Osteocyte (in vitro differentiated cells): ENCODE results near the gene LRP1B. TPM values are rescaled to one million over a fixed set of nuclear protein-coding genes. Genes with fewer than 3 reads are reported as not detected.

Experiments
- DNase-seq: peaks from one replicate; pipeline ENCODE4 v3.0.0; 2021; ENCODE audit warnings: mixed read lengths; ENCODE audit not compliant: unreplicated experiment; ENCODE audit errors: extremely low spot score
- H3K27ac Mint-ChIP-seq: one replicate; pipeline ENCODE4 v1.8.0; 2021; ENCODE audit warnings: mild to moderate bottlenecking, mixed read lengths; ENCODE audit not compliant: unreplicated experiment
- H3K27me3 Mint-ChIP-seq: one replicate; pipeline ENCODE4 v1.8.0; 2021; ENCODE audit warnings: mixed read lengths; ENCODE audit not compliant: unreplicated experiment
- H3K36me3 Mint-ChIP-seq: one replicate; pipeline ENCODE4 v1.8.0; 2021; ENCODE audit warnings: mixed read lengths; ENCODE audit not compliant: unreplicated experiment
- H3K4me1 Mint-ChIP-seq: one replicate; pipeline ENCODE4 v1.8.0; 2021; ENCODE audit warnings: mixed read lengths; ENCODE audit not compliant: unreplicated experiment
- H3K4me3 Mint-ChIP-seq: one replicate; pipeline ENCODE4 v1.8.0; 2021; ENCODE audit warnings: mild to moderate bottlenecking, moderate library complexity, mixed read lengths; ENCODE audit not compliant: unreplicated experiment
- H3K9me3 Mint-ChIP-seq: one replicate; pipeline ENCODE4 v1.8.0; 2021; ENCODE audit warnings: mixed read lengths; ENCODE audit not compliant: unreplicated experiment
- CTCF ChIP-seq: fragments of 200-600 bp; sonication (generic); IDR thresholded peaks from 2 replicates; pipeline ENCODE4 v1.5.0; 2021; ENCODE audit warnings: antibody characterized with exemption, mild to moderate bottlenecking, moderate library complexity
- total RNA-seq: library from RNA; stranded (reverse); gene quantifications from 2 replicates; pipeline ENCODE4 v1.2.1, GENCODE V29; 2021

The LRP1B gene
- total RNA-seq, 1 donor from 2014 or later = 3.6 TPM

GRCh38 chr2:141582213-141582612 is 548.6 kb downstream of the LRP1B start:
- H3K4me3 Mint-ChIP-seq = no peak overlapping the region
- no peaks in the 10 kb centered on the region for H3K9me3 Mint-ChIP-seq
- H3K4me1 Mint-ChIP-seq = no peaks in the 10 kb centered on the region
- no peak overlapping the region for H3K27ac Mint-ChIP-seq
- TF ChIP-seq CTCF = no peak
- no peaks in the 10 kb centered on the region for H3K36me3 Mint-ChIP-seq
- H3K27me3 Mint-ChIP-seq = no peaks in the 10 kb centered on the region
- no peak for DNase-seq

- TF ChIP-seq CTCF = no peak
- Mint-ChIP-seq H3K27ac (no peak overlapping the region), H3K4me1 (no peaks in the 10 kb centered on the region), H3K9me3 (peaks cover 7% of the 10 kb centered on the region), H3K27me3 (no peaks in the 10 kb centered on the region), H3K36me3 (no peaks in the 10 kb centered on the region), H3K4me3 (no peak overlapping the region)
- no peak for DNase-seq
These were observed 551.7 kb downstream of the LRP1B start for GRCh38 chr2:141579071-141579470.

GRCh38 chr2:141570474-141571131 is 560.2 kb downstream of the LRP1B start:
- no peak overlapping the region for H3K27ac Mint-ChIP-seq
- no peaks in the 10 kb centered on the region for H3K27me3 Mint-ChIP-seq
- H3K9me3 Mint-ChIP-seq = peaks cover 24% of the 10 kb centered on the region
- no peak for TF ChIP-seq CTCF
- no peaks in the 10 kb centered on the region for H3K36me3 Mint-ChIP-seq
- DNase-seq = no peak
- peaks cover 4% of the 10 kb centered on the region for H3K4me1 Mint-ChIP-seq
- H3K4me3 Mint-ChIP-seq = no peak overlapping the region

GRCh38 chr2:141569941-141570340 is 560.9 kb downstream of the LRP1B start:
- no peak overlapping the region for H3K27ac Mint-ChIP-seq
- TF ChIP-seq CTCF = no peak
- H3K4me1 Mint-ChIP-seq = peaks cover 4% of the 10 kb centered on the region
- H3K4me3 Mint-ChIP-seq = no peak overlapping the region
- peaks cover 24% of the 10 kb centered on the region for H3K9me3 Mint-ChIP-seq
- H3K36me3 Mint-ChIP-seq = no peaks in the 10 kb centered on the region
- no peaks in the 10 kb centered on the region for H3K27me3 Mint-ChIP-seq
- no peak for DNase-seq

- no peaks in the 10 kb centered on the region for H3K27me3 Mint-ChIP-seq
- no peak for DNase-seq
- no peak for TF ChIP-seq CTCF
- H3K36me3 Mint-ChIP-seq = no peaks in the 10 kb centered on the region
- peaks cover 4% of the 10 kb centered on the region for H3K4me1 Mint-ChIP-seq
- H3K4me3 Mint-ChIP-seq = no peak overlapping the region
- no peaks in the 10 kb centered on the region for H3K9me3 Mint-ChIP-seq
- no peak overlapping the region for H3K27ac Mint-ChIP-seq
These were observed 565.2 kb downstream of the LRP1B start for GRCh38 chr2:141565597-141565996.
